Measurements from ENCODE around the gene GDNF.

GDNF gene

GRCh38 chr5:37808945-37809344 is 30.9 kb downstream of the GDNF start:
- no peak for DNase-seq (ENCODE audit: extremely low spot score)
- TF ChIP-seq ZNF384 (IDR thresholded peaks at IDR 0.05) (no peak), FOXA1 (IDR thresholded peaks at IDR 0.05) (no peak), LEF1 (IDR thresholded peaks at IDR 0.05; ENCODE audit: borderline replicate concordance) (no peak), CTBP1 (IDR thresholded peaks at IDR 0.05; ENCODE audit: borderline replicate concordance) (no peak), NFRKB (IDR thresholded peaks at IDR 0.05) (no peak), L3MBTL2 (conservative IDR thresholded peaks at IDR 0.05) (no peak)
- ChIA-PET CTCF (no interaction called here), POLR2A (no interaction called here)

- TF ChIP-seq PKNOX1 (IDR thresholded peaks at IDR 0.05) (no peak), ELF4 (IDR thresholded peaks at IDR 0.05) (no peak), FOXK2 (IDR thresholded peaks at IDR 0.05) (no peak), ARNT (IDR thresholded peaks at IDR 0.05) (no peak), LEF1 (IDR thresholded peaks at IDR 0.05; ENCODE audit: borderline replicate concordance) (no peak), L3MBTL2 (conservative IDR thresholded peaks at IDR 0.05) (no peak), ZNF384 (IDR thresholded peaks at IDR 0.05) (no peak), HDGF (IDR thresholded peaks at IDR 0.05; ENCODE audit: borderline replicate concordance) (no peak), FOXA1 (IDR thresholded peaks at IDR 0.05) (no peak), TARDBP (IDR thresholded peaks at IDR 0.05) (no peak), NFRKB (IDR thresholded peaks at IDR 0.05) (no peak), FOXM1 (IDR thresholded peaks at IDR 0.05; ENCODE audit: borderline replicate concordance) (no peak), SP1 (IDR thresholded peaks at IDR 0.05) (no peak), SUZ12 (IDR thresholded peaks at IDR 0.05) (no peak), BHLHE40 (IDR thresholded peaks at IDR 0.05; ENCODE audit: borderline replicate concordance) (no peak), CTBP1 (IDR thresholded peaks at IDR 0.05; ENCODE audit: borderline replicate concordance) (no peak)
- ChIA-PET CTCF (no interaction called here), POLR2A (no interaction called here)
- no peak for DNase-seq (ENCODE audit: extremely low spot score)
Measured at GRCh38 chr5:37807621-37808301, 32.1 kb downstream of the GDNF start.

GRCh38 chr5:37807015-37807414 is 32.8 kb downstream of the GDNF start:
- ChIA-PET POLR2A (no interaction called here), CTCF (no interaction called here)
- no peak for DNase-seq (ENCODE audit: extremely low spot score)
- no peak for TF ChIP-seq BHLHE40 (IDR thresholded peaks at IDR 0.05; ENCODE audit: borderline replicate concordance)
- TF ChIP-seq ZNF384 (IDR thresholded peaks at IDR 0.05), result no peak

GRCh38 chr5:37806476-37806875 is 33.4 kb downstream of the GDNF start:
- no peak for TF ChIP-seq BHLHE40 (IDR thresholded peaks at IDR 0.05; ENCODE audit: borderline replicate concordance)
- no peak for TF ChIP-seq TARDBP (IDR thresholded peaks at IDR 0.05)
- no peak for TF ChIP-seq FOXM1 (IDR thresholded peaks at IDR 0.05; ENCODE audit: borderline replicate concordance)
- TF ChIP-seq FOXK2 (IDR thresholded peaks at IDR 0.05), result no peak
- POLR2A ChIA-PET, result no interaction called here
- CTCF ChIA-PET, result no interaction called here

GRCh38 chr5:37806016-37806415 is 33.8 kb downstream of the GDNF start:
- TF ChIP-seq SP1 (IDR thresholded peaks at IDR 0.05) (no peak), LEF1 (IDR thresholded peaks at IDR 0.05; ENCODE audit: borderline replicate concordance) (no peak), FOXK2 (IDR thresholded peaks at IDR 0.05) (no peak), TARDBP (IDR thresholded peaks at IDR 0.05) (no peak), PKNOX1 (IDR thresholded peaks at IDR 0.05) (no peak), ZNF384 (IDR thresholded peaks at IDR 0.05) (no peak)
- CTCF ChIA-PET, result no interaction called here
- POLR2A ChIA-PET, result no interaction called here
- no peak for DNase-seq (ENCODE audit: extremely low spot score)

More at GRCh38 chr5:37806476-37806875, 33.4 kb downstream of the GDNF start:
- DNase-seq (ENCODE audit: extremely low spot score), result no peak

- DNase-seq (ENCODE audit: extremely low spot score), result no peak
- TF ChIP-seq SP1 (IDR thresholded peaks at IDR 0.05) (no peak), BHLHE40 (IDR thresholded peaks at IDR 0.05; ENCODE audit: borderline replicate concordance) (no peak), SUZ12 (IDR thresholded peaks at IDR 0.05) (no peak), FOXM1 (IDR thresholded peaks at IDR 0.05; ENCODE audit: borderline replicate concordance) (no peak), NFRKB (IDR thresholded peaks at IDR 0.05) (no peak), ARNT (IDR thresholded peaks at IDR 0.05) (no peak), FOXA1 (IDR thresholded peaks at IDR 0.05) (no peak), PKNOX1 (IDR thresholded peaks at IDR 0.05) (no peak), CTBP1 (IDR thresholded peaks at IDR 0.05; ENCODE audit: borderline replicate concordance) (no peak), ZNF384 (IDR thresholded peaks at IDR 0.05) (no peak), TARDBP (IDR thresholded peaks at IDR 0.05) (no peak), HDGF (IDR thresholded peaks at IDR 0.05; ENCODE audit: borderline replicate concordance) (no peak)
- POLR2A ChIA-PET, result no interaction called here
- CTCF ChIA-PET, result no interaction called here
Measured at GRCh38 chr5:37804401-37804800, 35.4 kb downstream of the GDNF start.

GRCh38 chr5:37803487-37803886 is 36.4 kb downstream of the GDNF start:
- no peak for DNase-seq (ENCODE audit: extremely low spot score)
- TF ChIP-seq BHLHE40 (IDR thresholded peaks at IDR 0.05; ENCODE audit: borderline replicate concordance) (no peak), HDGF (IDR thresholded peaks at IDR 0.05; ENCODE audit: borderline replicate concordance) (no peak), TARDBP (IDR thresholded peaks at IDR 0.05) (no peak)
- ChIA-PET POLR2A (no interaction called here), CTCF (no interaction called here)
